HCT116 (cell line): Measurements from ENCODE around the gene ANKRA2. TPM values are rescaled to one million over a fixed set of nuclear protein-coding genes. Genes with fewer than 3 reads are reported as not detected.

Experiments used
- ATAC-seq: fragments of 200-7000 bp; cut with Tn5 transposase; 2 replicates; pipeline ENCODE4 v1.9.1; 2020; ENCODE audit warnings: mild to moderate bottlenecking, moderate library complexity
- BruUV-seq: library from RNA; stranded (reverse); fragments of 400-500 nt; replicated peaks from 2 replicates; lab custom pipeline; 2021; lab: Mats Ljungman, UMichigan
- CTCF ChIA-PET: fragments of 300-600 bp; sonication (Branson Sonifier 250); formaldehyde crosslinking; loops from one replicate; lab custom pipeline; 2021; ENCODE audit warnings: antibody characterized with exemption; lab: Charles Lee
- POLR2A ChIA-PET: fragments of 300-600, 350-600 bp; sonication (Branson Sonifier 250); formaldehyde crosslinking; loops from one replicate; lab custom pipeline; 2021; ENCODE audit warnings: antibody characterized with exemption; lab: Charles Lee
- RAD21 ChIA-PET, 2 experiments: fragments of 300-600 bp; sonication (Branson Sonifier 250); formaldehyde crosslinking; loops; one replicate each; lab custom pipeline; 2023; ENCODE audit warnings: low total read pairs in 2 of 2; ENCODE audit not compliant: uncharacterized antibody in 2 of 2, unreplicated experiment in 2 of 2, low non-redundant PET in 1 of 2; lab: Charles Lee
- DNase-seq: peaks from one replicate; pipeline ENCODE4 v3.0.0-alpha.2; 2010; ENCODE audit warnings: low read depth, low spot score
- H2AFZ ChIP-seq: fragments of 200-600 bp; shearing (Covaris generic), sonication (generic); 2 replicates; pipeline ENCODE4 v1.6.1; 2017; ENCODE audit warnings: low read depth, mixed run types, mixed read lengths, antibody characterized with exemption, low read length; ENCODE audit not compliant: poor library complexity, severe bottlenecking
- H3K27ac ChIP-seq: 2 replicates; pipeline ENCODE4 v1.5.1; 2012; ENCODE audit warnings: low read depth, low read length
- H3K27me3 ChIP-seq: fragments of 200-600 bp; sonication (generic); 2 replicates; pipeline ENCODE4 v1.6.1; 2016; ENCODE audit warnings: mixed run types, low read length, mixed read lengths; ENCODE audit not compliant: insufficient read depth
- H3K36me3 ChIP-seq, 2 experiments: fragments of 200-500 bp in 1 of 2; fragments of 200-600 bp in 1 of 2; sonication (Bioruptor generic) in 1 of 2; sonication (generic) in 1 of 2; 2 replicates each; pipeline versions ENCODE4 v1.5.1 to v1.6.1; 2014 to 2016; ENCODE audit warnings: low read length in 2 of 2, inconsistent platforms in 1 of 2, mixed read lengths in 1 of 2, mixed run types in 1 of 2; ENCODE audit not compliant: insufficient read depth in 2 of 2, control insufficient read depth in 1 of 2
- H3K4me1 ChIP-seq, 2 experiments: fragments of 200-600 bp in 1 of 2; sonication (generic) in 1 of 2; 2 replicates each; pipeline versions ENCODE4 v1.5.1 to v1.6.1; 2012 to 2017; ENCODE audit warnings: low read length in 2 of 2, inconsistent platforms in 1 of 2, mild to moderate bottlenecking in 1 of 2, mixed read lengths in 1 of 2, mixed run types in 1 of 2, moderate library complexity in 1 of 2; ENCODE audit not compliant: insufficient read depth in 2 of 2, control insufficient read depth in 1 of 2
- H3K4me2 ChIP-seq: fragments of 200-600 bp; sonication (generic); 2 replicates; pipeline ENCODE4 v1.6.1; 2017; ENCODE audit warnings: mixed run types, low read length, mixed read lengths
- H3K4me3 ChIP-seq, 2 experiments: fragments of 200-600 bp in 1 of 2; sonication (generic) in 1 of 2; replicated peaks in 1 of 2; 2 replicates each; pipeline ENCODE4 v1.5.1; 2011 to 2016; ENCODE audit warnings: low read length in 2 of 2, control low read depth in 1 of 2, low read depth in 1 of 2, mild to moderate bottlenecking in 1 of 2, mixed read lengths in 1 of 2, mixed run types in 1 of 2
- H3K79me2 ChIP-seq: fragments of 200-600 bp; sonication (generic); 2 replicates; pipeline ENCODE4 v1.6.1; 2017; ENCODE audit warnings: mild to moderate bottlenecking, mixed run types, low read length, moderate library complexity, mixed read lengths; ENCODE audit not compliant: insufficient read depth
- H3K9ac ChIP-seq: fragments of 200-600 bp; sonication (generic); 2 replicates; pipeline ENCODE4 v1.6.1; 2016; ENCODE audit warnings: low read length, mixed read lengths
- H3K9me2 ChIP-seq: fragments of 200-600 bp; sonication (generic), shearing (Covaris generic); 2 replicates; pipeline ENCODE4 v1.6.1; 2017; ENCODE audit warnings: mixed run types, mild to moderate bottlenecking, moderate library complexity; ENCODE audit not compliant: insufficient read depth
- H3K9me3 ChIP-seq, 2 experiments: fragments of 200-500 bp in 1 of 2; fragments of 200-600 bp in 1 of 2; sonication (Bioruptor generic) in 1 of 2; sonication (generic) in 1 of 2; 2 replicates each; pipeline ENCODE4 v1.6.1; 2014 to 2017; ENCODE audit warnings: low read length in 2 of 2, mixed read lengths in 2 of 2, inconsistent platforms in 1 of 2, low read depth in 1 of 2, mild to moderate bottlenecking in 1 of 2, mixed run types in 1 of 2, moderate library complexity in 1 of 2; ENCODE audit not compliant: control insufficient read depth in 1 of 2, insufficient read depth in 1 of 2
- H4K20me1 ChIP-seq: fragments of 200-600 bp; sonication (generic), shearing (Covaris generic); 2 replicates; pipeline ENCODE4 v1.6.1; 2017; ENCODE audit warnings: mixed run types, mild to moderate bottlenecking, moderate library complexity; ENCODE audit not compliant: insufficient read depth
- CEBPB ChIP-seq: IDR thresholded peaks from 2 replicates; pipeline ENCODE4 v1.6.1; 2012; ENCODE audit warnings: low read depth
- CTCF ChIP-seq, 3 experiments: fragments of 200-600 bp in 1 of 3; sonication (generic) in 1 of 3; IDR thresholded peaks in 2 of 3; conservative IDR thresholded peaks in 1 of 3; 2 replicates each; pipeline ENCODE4 v1.5.1; 2012 to 2017; ENCODE audit warnings: low read depth in 2 of 3, low read length in 2 of 3, antibody characterized with exemption in 1 of 3, borderline replicate concordance in 1 of 3, control low read depth in 1 of 3, mild to moderate bottlenecking in 1 of 3, mixed read lengths in 1 of 3, mixed run types in 1 of 3, moderate library complexity in 1 of 3; ENCODE audit not compliant: insufficient read depth in 1 of 3
- EZH2 ChIP-seq: fragments of 200-600 bp; sonication (generic); IDR thresholded peaks from 2 replicates; pipeline ENCODE4 v1.6.1; 2017; ENCODE audit warnings: antibody characterized with exemption, mixed run types
- EZH2phosphoT487 ChIP-seq: fragments of 200-600 bp; IDR thresholded peaks from 2 replicates; pipeline ENCODE4 v1.6.1; 2018; ENCODE audit warnings: antibody characterized with exemption, borderline replicate concordance
- JUND ChIP-seq: IDR thresholded peaks from 2 replicates; pipeline ENCODE4 v1.6.1; 2012
- POLR2A ChIP-seq: IDR thresholded peaks from 2 replicates; pipeline ENCODE4 v1.7.0; 2011; ENCODE audit warnings: borderline replicate concordance; ENCODE audit not compliant: insufficient read depth, insufficient read length; ENCODE audit errors: extremely low read depth
- POLR2AphosphoS5 ChIP-seq: IDR thresholded peaks from 2 replicates; pipeline ENCODE4 v1.6.1; 2011; ENCODE audit warnings: mild to moderate bottlenecking, low read depth, low read length, moderate library complexity
- RAD21 ChIP-seq: IDR thresholded peaks from 2 replicates; pipeline ENCODE4 v1.6.1; 2012; ENCODE audit warnings: low read depth, mild to moderate bottlenecking
- SIN3A ChIP-seq: IDR thresholded peaks from 2 replicates; pipeline ENCODE4 v1.6.1; 2012; ENCODE audit warnings: low read depth
- SP1 ChIP-seq: IDR thresholded peaks from 2 replicates; pipeline ENCODE4 v1.6.1; 2012; ENCODE audit warnings: low read depth
- SRF ChIP-seq: IDR thresholded peaks from 2 replicates; pipeline ENCODE4 v1.6.1; 2012; ENCODE audit warnings: low read depth
- TCF7L2 ChIP-seq: IDR thresholded peaks from 2 replicates; pipeline ENCODE4 v1.7.0; 2011; ENCODE audit warnings: borderline replicate concordance, inconsistent platforms; ENCODE audit not compliant: insufficient read depth, insufficient read length; ENCODE audit errors: extremely low read depth
- ZFX ChIP-seq: fragments of 450-650 bp; IDR thresholded peaks from 2 replicates; pipeline ENCODE4 v1.6.1; 2017
- ZNF274 ChIP-seq: fragments of 200-500 bp; sonication (Bioruptor generic); IDR thresholded peaks from 2 replicates; pipeline ENCODE4 v1.6.1; 2014; ENCODE audit warnings: mild to moderate bottlenecking, low read depth, low read length, inconsistent platforms
- intact Hi-C: fragments of 100-400 bp; cut with micrococcal nuclease; formaldehyde crosslinking; loops from 2 replicates; pipeline ENCODE4 v1.10.0; 2022
- total RNA-seq: library from RNA; stranded (reverse); gene quantifications from one replicate; pipeline ENCODE4 v1.2.1, GENCODE V29; 2021; ENCODE audit not compliant: unreplicated experiment
- TF ChIP-seq, protein P1 (sequence below): IDR thresholded peaks from 2 replicates; pipeline ENCODE4 v1.6.1; 2012; ENCODE audit warnings: low read depth
- TF ChIP-seq, protein P2 (sequence below): IDR thresholded peaks from 2 replicates; pipeline ENCODE4 v1.6.1; 2011; ENCODE audit warnings: mild to moderate bottlenecking, low read length, moderate library complexity; ENCODE audit not compliant: insufficient replicate concordance; ENCODE audit errors: extremely low read depth

ANKRA2 gene
- total RNA-seq, 1 experiment from 2014 or later, result 17.0 TPM

DNA sequence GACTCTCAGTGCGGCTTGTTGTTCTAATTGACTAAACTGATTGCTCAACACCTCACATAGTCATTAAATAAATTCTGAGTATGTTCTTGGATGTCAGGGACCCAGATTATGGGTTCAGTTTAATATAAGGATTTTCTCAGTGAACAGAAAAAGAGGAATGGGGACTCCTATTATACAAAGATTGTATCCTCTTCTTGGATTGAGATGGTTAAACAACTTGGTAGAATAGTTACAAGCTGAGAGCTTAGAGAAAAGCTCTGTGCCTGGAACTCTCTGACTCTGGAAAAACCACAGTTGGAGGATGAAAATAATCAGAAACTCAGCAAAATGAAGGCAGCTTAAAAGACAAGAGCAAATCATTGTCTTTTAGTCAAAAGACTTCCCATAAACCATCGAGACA is 30.5 kb downstream of the ANKRA2 start:
- no peak for DNase-seq
- H3K9ac ChIP-seq, result no peak overlapping the region
- H3K79me2 ChIP-seq, result no peaks in the 10 kb centered on the region
- no peaks in the 10 kb centered on the region for H3K36me3 ChIP-seq
- RAD21 ChIA-PET, result interaction anchor here in 1 of 2 experiments (0.7 kb wide), 1 partner anchor 593 kb away, joined by 3 read pairs; no protein-coding TSS in a partner anchor
- ATAC-seq, result no peak
- H3K9me3 ChIP-seq, result peaks cover 3 to 4% of the 10 kb centered on the region in 2 experiments; a peak in 1 of 4 replicates
- H3K4me2 ChIP-seq, result no peak overlapping the region
- H3K27ac ChIP-seq, result no peak overlapping the region
- CTCF ChIA-PET, result no interaction called here
- POLR2A ChIA-PET, result no interaction called here
- H3K27me3 ChIP-seq, result no peaks in the 10 kb centered on the region
- no peaks in the 10 kb centered on the region for H3K9me2 ChIP-seq
- no peaks in the 10 kb centered on the region for H4K20me1 ChIP-seq
- intact Hi-C loops, result loop anchor here (10.0 kb wide), 2 partner anchors 610 to 1760 kb away; no protein-coding TSS in a partner anchor
- H3K4me1 ChIP-seq, result 0 out of 4 replicates have a peak, but pooled peaks cover 0 to 3% of the 10 kb centered on the region in 2 experiments
- no peak overlapping the region for H3K4me3 ChIP-seq
- TF ChIP-seq CEBPB (no peak), ZFX (no peak), EZH2phosphoT487 (no peak), ZNF274 (no peak), RAD21 (no peak), EZH2 (no peak), TCF7L2 (no peak), JUND (no peak), POLR2AphosphoS5 (no peak), SRF (no peak), POLR2A (no peak), SP1 (no peak), SIN3A (no peak), CTCF (IDR thresholded peaks at IDR 0.05 in 2 of 3, conservative IDR thresholded peaks at IDR 0.05 in 1 of 3; ENCODE audit: borderline replicate concordance in 1 of 3, insufficient read depth in 1 of 3, low read depth in 2 of 3, low read length in 2 of 3) (no peak)
- TF ChIP-seq, protein P1, sequence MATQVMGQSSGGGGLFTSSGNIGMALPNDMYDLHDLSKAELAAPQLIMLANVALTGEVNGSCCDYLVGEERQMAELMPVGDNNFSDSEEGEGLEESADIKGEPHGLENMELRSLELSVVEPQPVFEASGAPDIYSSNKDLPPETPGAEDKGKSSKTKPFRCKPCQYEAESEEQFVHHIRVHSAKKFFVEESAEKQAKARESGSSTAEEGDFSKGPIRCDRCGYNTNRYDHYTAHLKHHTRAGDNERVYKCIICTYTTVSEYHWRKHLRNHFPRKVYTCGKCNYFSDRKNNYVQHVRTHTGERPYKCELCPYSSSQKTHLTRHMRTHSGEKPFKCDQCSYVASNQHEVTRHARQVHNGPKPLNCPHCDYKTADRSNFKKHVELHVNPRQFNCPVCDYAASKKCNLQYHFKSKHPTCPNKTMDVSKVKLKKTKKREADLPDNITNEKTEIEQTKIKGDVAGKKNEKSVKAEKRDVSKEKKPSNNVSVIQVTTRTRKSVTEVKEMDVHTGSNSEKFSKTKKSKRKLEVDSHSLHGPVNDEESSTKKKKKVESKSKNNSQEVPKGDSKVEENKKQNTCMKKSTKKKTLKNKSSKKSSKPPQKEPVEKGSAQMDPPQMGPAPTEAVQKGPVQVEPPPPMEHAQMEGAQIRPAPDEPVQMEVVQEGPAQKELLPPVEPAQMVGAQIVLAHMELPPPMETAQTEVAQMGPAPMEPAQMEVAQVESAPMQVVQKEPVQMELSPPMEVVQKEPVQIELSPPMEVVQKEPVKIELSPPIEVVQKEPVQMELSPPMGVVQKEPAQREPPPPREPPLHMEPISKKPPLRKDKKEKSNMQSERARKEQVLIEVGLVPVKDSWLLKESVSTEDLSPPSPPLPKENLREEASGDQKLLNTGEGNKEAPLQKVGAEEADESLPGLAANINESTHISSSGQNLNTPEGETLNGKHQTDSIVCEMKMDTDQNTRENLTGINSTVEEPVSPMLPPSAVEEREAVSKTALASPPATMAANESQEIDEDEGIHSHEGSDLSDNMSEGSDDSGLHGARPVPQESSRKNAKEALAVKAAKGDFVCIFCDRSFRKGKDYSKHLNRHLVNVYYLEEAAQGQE, result no peak
- TF ChIP-seq, protein P2, sequence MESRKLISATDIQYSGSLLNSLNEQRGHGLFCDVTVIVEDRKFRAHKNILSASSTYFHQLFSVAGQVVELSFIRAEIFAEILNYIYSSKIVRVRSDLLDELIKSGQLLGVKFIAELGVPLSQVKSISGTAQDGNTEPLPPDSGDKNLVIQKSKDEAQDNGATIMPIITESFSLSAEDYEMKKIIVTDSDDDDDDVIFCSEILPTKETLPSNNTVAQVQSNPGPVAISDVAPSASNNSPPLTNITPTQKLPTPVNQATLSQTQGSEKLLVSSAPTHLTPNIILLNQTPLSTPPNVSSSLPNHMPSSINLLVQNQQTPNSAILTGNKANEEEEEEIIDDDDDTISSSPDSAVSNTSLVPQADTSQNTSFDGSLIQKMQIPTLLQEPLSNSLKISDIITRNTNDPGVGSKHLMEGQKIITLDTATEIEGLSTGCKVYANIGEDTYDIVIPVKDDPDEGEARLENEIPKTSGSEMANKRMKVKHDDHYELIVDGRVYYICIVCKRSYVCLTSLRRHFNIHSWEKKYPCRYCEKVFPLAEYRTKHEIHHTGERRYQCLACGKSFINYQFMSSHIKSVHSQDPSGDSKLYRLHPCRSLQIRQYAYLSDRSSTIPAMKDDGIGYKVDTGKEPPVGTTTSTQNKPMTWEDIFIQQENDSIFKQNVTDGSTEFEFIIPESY, result no peak
- BruUV-seq, result no TSS peak
- H2AFZ ChIP-seq, result no peak overlapping the region
